HepG2 (cell line): ENCODE results near the gene SCGB3A2. TPM values are rescaled to one million over a fixed set of nuclear protein-coding genes. Genes with fewer than 3 reads are reported as not detected.

Source experiments
- ATAC-seq: fragments of 200-7000 bp; cut with Tn5 transposase; 3 replicates; pipeline ENCODE4 v1.9.1; 2020; ENCODE audit warnings: mild to moderate bottlenecking, moderate library complexity
- BruUV-seq: library from RNA; stranded (reverse); fragments of 400-500 nt; replicated peaks from 2 replicates; lab custom pipeline; 2021; lab: Mats Ljungman, UMichigan
- CTCF ChIA-PET: fragments of 300-600 bp; formaldehyde crosslinking; extraction: SDS; loops from one replicate; lab custom pipeline; 2021; ENCODE audit warnings: low total read pairs, inconsistent platforms, low intra/inter-chr PET ratio; lab: Yijun Ruan, JAX
- POLR2A ChIA-PET: fragments of 350-600 bp; sonication (Branson Sonifier 250); formaldehyde crosslinking; loops from one replicate; lab custom pipeline; 2020; ENCODE audit warnings: antibody characterized with exemption, inconsistent platforms; lab: Yijun Ruan, JAX
- DNase-seq: peaks from one replicate; pipeline ENCODE4 v3.0.0-alpha.2; 2015; ENCODE audit warnings: low spot score
- FAIRE-seq: peaks from 3 replicates; lab custom pipeline; 2011; peaks lifted over from hg19 to GRCh38; lab: Jason Lieb, UNC
- H2AFZ ChIP-seq: one replicate; pipeline ENCODE4 v1.6.1; 2011; ENCODE audit warnings: low read length, inconsistent platforms
- H3K27ac ChIP-seq: fragments of 300-600 bp; 3 replicates; pipeline ENCODE4 v1.8.0; 2011; ENCODE audit warnings: mixed run types, mild to moderate bottlenecking, mixed read lengths, low read length, inconsistent platforms; ENCODE audit not compliant: insufficient read depth; ENCODE audit errors: extremely low read length
- H3K27me3 ChIP-seq, 2 experiments: fragments of 200-600 bp in 1 of 2; 2 replicates in 1 of 2; 3 replicates in 1 of 2; pipeline versions ENCODE4 v1.6.0 to v1.8.0; 2011; ENCODE audit warnings: low read length in 2 of 2, mild to moderate bottlenecking in 2 of 2, moderate library complexity in 2 of 2, inconsistent platforms in 1 of 2; ENCODE audit not compliant: insufficient read depth in 2 of 2, control insufficient read depth in 1 of 2
- H3K36me3 ChIP-seq, 2 experiments: fragments of 200-600 bp in 1 of 2; replicated peaks in 1 of 2; 2 replicates in 1 of 2; 3 replicates in 1 of 2; pipeline versions ENCODE4 v1.5.1 to v1.8.0; 2011; ENCODE audit warnings: low read length in 2 of 2, inconsistent platforms in 1 of 2; ENCODE audit not compliant: insufficient read depth in 2 of 2, control insufficient read depth in 1 of 2
- H3K4me1 ChIP-seq: 2 replicates; pipeline ENCODE4 v1.5.1; 2012; ENCODE audit warnings: low read length, inconsistent platforms; ENCODE audit not compliant: insufficient read depth
- H3K4me2 ChIP-seq: 2 replicates; pipeline ENCODE4 v1.6.0; 2011; ENCODE audit warnings: low read depth, low read length, inconsistent platforms
- H3K4me3 ChIP-seq, 3 experiments: fragments of 200-600 bp in 1 of 3; sonication (generic), shearing (Covaris generic) in 1 of 3; replicated peaks in 1 of 3; 2 replicates each; pipeline ENCODE4 v1.5.1; 2011 to 2016; ENCODE audit warnings: low read length in 3 of 3, inconsistent platforms in 2 of 3, low read depth in 2 of 3, mild to moderate bottlenecking in 2 of 3, control low read depth in 1 of 3, mixed read lengths in 1 of 3; ENCODE audit not compliant: insufficient read depth in 1 of 3
- H3K79me2 ChIP-seq: one replicate; pipeline ENCODE4 v1.6.1; 2011; ENCODE audit warnings: low read length, inconsistent platforms; ENCODE audit not compliant: insufficient read depth
- H3K9ac ChIP-seq: 2 replicates; pipeline ENCODE4 v1.6.0; 2011; ENCODE audit warnings: mild to moderate bottlenecking, low read depth, low read length, inconsistent platforms; ENCODE audit not compliant: insufficient read depth
- H3K9me3 ChIP-seq: 2 replicates; pipeline ENCODE4 v1.5.1; 2012; ENCODE audit warnings: mild to moderate bottlenecking, low read length
- H4K20me1 ChIP-seq: 2 replicates; pipeline ENCODE4 v1.6.0; 2011; ENCODE audit warnings: inconsistent platforms, mild to moderate bottlenecking, low read length, moderate library complexity; ENCODE audit not compliant: insufficient read depth
- DNMT3B ChIP-seq: conservative IDR thresholded peaks from 2 replicates; pipeline ENCODE4 v1.6.1; 2016; ENCODE audit warnings: missing biosample characterization, control low read depth
- GLI4 ChIP-seq: sonication (generic); formaldehyde crosslinking; IDR thresholded peaks from 2 replicates; pipeline ENCODE4 v1.5.1; 2020; ENCODE audit warnings: missing genetic modification reagents, mild to moderate bottlenecking, moderate library complexity, borderline replicate concordance
- JUN ChIP-seq: sonication (generic); formaldehyde crosslinking; IDR thresholded peaks from 2 replicates; pipeline ENCODE4 v1.4.0; 2020; ENCODE audit warnings: mild to moderate bottlenecking, missing genetic modification reagents
- KLF12 ChIP-seq: sonication (generic); formaldehyde crosslinking; IDR thresholded peaks from 2 replicates; pipeline ENCODE4 v1.4.0; 2020; ENCODE audit warnings: missing genetic modification reagents, borderline replicate concordance
- KLF13 ChIP-seq: sonication (generic); formaldehyde crosslinking; IDR thresholded peaks from 2 replicates; pipeline ENCODE4 v1.4.0; 2020; ENCODE audit warnings: mild to moderate bottlenecking, missing genetic modification reagents
- NCOA1 ChIP-seq: sonication (generic); formaldehyde crosslinking; IDR thresholded peaks from 2 replicates; pipeline ENCODE4 v1.9.0; 2021; ENCODE audit warnings: missing genetic modification reagents
- RARA ChIP-seq: IDR thresholded peaks from 2 replicates; pipeline ENCODE4 v1.6.1; 2016; ENCODE audit warnings: missing genetic modification reagents, missing compliant biosample characterization
- ZKSCAN5 ChIP-seq: sonication (generic); formaldehyde crosslinking; IDR thresholded peaks from 2 replicates; pipeline ENCODE4 v1.5.1; 2020; ENCODE audit warnings: mild to moderate bottlenecking, missing genetic modification reagents
- ZNF619 ChIP-seq: sonication (generic); formaldehyde crosslinking; IDR thresholded peaks from 2 replicates; pipeline ENCODE4 v1.4.0; 2020; ENCODE audit warnings: mild to moderate bottlenecking, missing genetic modification reagents
- ZNF660 ChIP-seq: sonication (generic); formaldehyde crosslinking; IDR thresholded peaks from 2 replicates; pipeline ENCODE4 v1.5.1; 2020; ENCODE audit warnings: mild to moderate bottlenecking, low read depth, missing genetic modification reagents, borderline replicate concordance
- ZNF670 ChIP-seq: sonication (generic); formaldehyde crosslinking; IDR thresholded peaks from 2 replicates; pipeline ENCODE4 v1.8.0; 2022; ENCODE audit warnings: mild to moderate bottlenecking, missing genetic modification reagents, borderline replicate concordance
- ZNF672 ChIP-seq: sonication (generic); formaldehyde crosslinking; IDR thresholded peaks from 2 replicates; pipeline ENCODE4 v1.8.1; 2022; ENCODE audit warnings: missing genetic modification reagents
- ZSCAN25 ChIP-seq: sonication (generic); formaldehyde crosslinking; IDR thresholded peaks from 2 replicates; pipeline ENCODE4 v1.8.0; 2022; ENCODE audit warnings: mild to moderate bottlenecking, missing genetic modification reagents
- WGBS: methylation state at CpG from one replicate; pipeline ENCODE4 v1.1.6; 2017; ENCODE audit warnings: low lambda C conversion rate; 5-methylcytosine and 5-hydroxymethylcytosine counted together
- in situ Hi-C: cut with HindIII; loops from 2 replicates; pipeline ENCODE4 v1.10.0; 2017; ENCODE audit warnings: low pct_unique_long_range_greater_than_20kb; ENCODE audit not compliant: extremely low pct_ligation_motif_present
- intact Hi-C: fragments of 100-400 bp; cut with micrococcal nuclease; formaldehyde crosslinking; loops from one replicate; pipeline ENCODE4 v1.10.0; 2022; ENCODE audit not compliant: unreplicated experiment
- polyA plus RNA-seq, 8 experiments: library from polyadenylated mRNA; depleted of rRNA in 3 of 8; stranded (reverse) in 7 of 8; unstranded in 1 of 8; fragments of >200 nt; fragmentation: Illumina TruSeq in 4 of 8; extraction: Trizol in 4 of 8; gene quantifications; 2 replicates each; pipeline versions ENCODE4 v1.2.1 to v1.2.3, GENCODE V29; 2011 to 2016; ENCODE audit warnings: low read depth in 4 of 8, missing spikeins in 1 of 8, mixed read lengths in 1 of 8; ENCODE audit not compliant: insufficient read depth in 1 of 8
- total RNA-seq, 5 experiments: library from RNA; depleted of rRNA; stranded (reverse); fragments of >200 nt; fragmentation: Illumina TruSeq; extraction: Trizol; gene quantifications; 2 replicates each; pipeline ENCODE4 v1.2.3, GENCODE V29; 2016; ENCODE audit warnings: low read depth in 1 of 5
- TF ChIP-seq, protein P1 (sequence below): fragments of 450-650 bp; IDR thresholded peaks from 2 replicates; pipeline ENCODE4 v1.6.1; 2017; ENCODE audit warnings: mild to moderate bottlenecking
- TF ChIP-seq, protein P2 (sequence below): IDR thresholded peaks from 2 replicates; pipeline ENCODE4 v1.6.1; 2016; ENCODE audit warnings: low read depth, control low read depth
- TF ChIP-seq, protein P3 (sequence below): sonication (generic); formaldehyde crosslinking; IDR thresholded peaks from 2 replicates; pipeline ENCODE4 v1.5.1; 2020; ENCODE audit warnings: missing genetic modification reagents, mild to moderate bottlenecking, borderline replicate concordance
- TF ChIP-seq, protein P4 (sequence below): sonication (generic); formaldehyde crosslinking; IDR thresholded peaks from 2 replicates; pipeline ENCODE4 v1.8.1; 2023; ENCODE audit warnings: mild to moderate bottlenecking, moderate library complexity, missing genetic modification reagents
- TF ChIP-seq, protein P5 (sequence below): sonication (generic); formaldehyde crosslinking; IDR thresholded peaks from 2 replicates; pipeline ENCODE4 v1.4.0; 2020; ENCODE audit warnings: missing genetic modification reagents

Gene SCGB3A2
- total and polyA plus RNA-seq, 2 of the 13 experiments (the other 11 are each of a cell fraction or from before 2014, with no cell fraction given), result not detected

DNA sequence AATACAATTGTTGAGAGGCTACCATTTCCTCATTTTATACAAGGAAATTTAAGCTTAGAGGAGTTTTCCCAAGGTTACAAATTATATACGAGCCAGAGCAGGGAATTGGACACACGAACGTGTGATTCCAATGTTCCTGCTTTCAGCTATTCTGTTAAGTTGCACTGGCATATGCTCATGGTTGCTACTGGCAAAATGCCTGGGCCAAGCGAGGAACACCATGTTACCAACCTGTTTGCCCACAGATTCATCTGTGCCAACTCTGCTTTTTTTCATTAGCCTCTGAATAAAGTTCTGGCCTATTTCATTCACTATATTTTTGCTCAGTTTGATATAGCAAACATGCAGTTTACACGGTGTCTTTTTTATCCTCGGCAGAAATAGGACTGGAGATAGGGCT, 32.9 kb downstream of the SCGB3A2 start:
- intact Hi-C loops (no loop called here), in situ Hi-C loops (no loop called here)
- no peak overlapping the region for H3K4me2 ChIP-seq
- H3K27ac ChIP-seq, result no peak overlapping the region
- H3K79me2 ChIP-seq, result no peaks in the 10 kb centered on the region
- H3K36me3 ChIP-seq, result no peaks in the 10 kb centered on the region
- ChIA-PET CTCF (no interaction called here), POLR2A (no interaction called here)
- no peak overlapping the region for H2AFZ ChIP-seq
- H3K4me3 ChIP-seq, result no peak overlapping the region
- DNase-seq, result no peak
- no peaks in the 10 kb centered on the region for H3K27me3 ChIP-seq
- no peaks in the 10 kb centered on the region for H3K4me1 ChIP-seq
- ATAC-seq, result no peak
- BruUV-seq, result no TSS peak
- no peak for FAIRE-seq
- no peaks in the 10 kb centered on the region for H3K9me3 ChIP-seq
- H4K20me1 ChIP-seq, result no peaks in the 10 kb centered on the region
- WGBS, result 1% methylated on average over 6 of the region's 6 CpGs
- no peak overlapping the region for H3K9ac ChIP-seq
- TF ChIP-seq ZNF670 (CRISPR knock-in tag) (no peak), GLI4 (CRISPR knock-in tag) (no peak), NCOA1 (CRISPR knock-in tag) (no peak), ZKSCAN5 (no peak), ZNF672 (CRISPR knock-in tag) (no peak), ZNF660 (CRISPR knock-in tag) (no peak), JUN (CRISPR knock-in tag) (no peak), DNMT3B (CRISPR knock-in tag) (no peak), ZNF619 (CRISPR knock-in tag) (no peak), KLF12 (CRISPR knock-in tag) (no peak), ZSCAN25 (no peak), KLF13 (CRISPR knock-in tag) (no peak), RARA (no peak)
- TF ChIP-seq, protein P1, sequence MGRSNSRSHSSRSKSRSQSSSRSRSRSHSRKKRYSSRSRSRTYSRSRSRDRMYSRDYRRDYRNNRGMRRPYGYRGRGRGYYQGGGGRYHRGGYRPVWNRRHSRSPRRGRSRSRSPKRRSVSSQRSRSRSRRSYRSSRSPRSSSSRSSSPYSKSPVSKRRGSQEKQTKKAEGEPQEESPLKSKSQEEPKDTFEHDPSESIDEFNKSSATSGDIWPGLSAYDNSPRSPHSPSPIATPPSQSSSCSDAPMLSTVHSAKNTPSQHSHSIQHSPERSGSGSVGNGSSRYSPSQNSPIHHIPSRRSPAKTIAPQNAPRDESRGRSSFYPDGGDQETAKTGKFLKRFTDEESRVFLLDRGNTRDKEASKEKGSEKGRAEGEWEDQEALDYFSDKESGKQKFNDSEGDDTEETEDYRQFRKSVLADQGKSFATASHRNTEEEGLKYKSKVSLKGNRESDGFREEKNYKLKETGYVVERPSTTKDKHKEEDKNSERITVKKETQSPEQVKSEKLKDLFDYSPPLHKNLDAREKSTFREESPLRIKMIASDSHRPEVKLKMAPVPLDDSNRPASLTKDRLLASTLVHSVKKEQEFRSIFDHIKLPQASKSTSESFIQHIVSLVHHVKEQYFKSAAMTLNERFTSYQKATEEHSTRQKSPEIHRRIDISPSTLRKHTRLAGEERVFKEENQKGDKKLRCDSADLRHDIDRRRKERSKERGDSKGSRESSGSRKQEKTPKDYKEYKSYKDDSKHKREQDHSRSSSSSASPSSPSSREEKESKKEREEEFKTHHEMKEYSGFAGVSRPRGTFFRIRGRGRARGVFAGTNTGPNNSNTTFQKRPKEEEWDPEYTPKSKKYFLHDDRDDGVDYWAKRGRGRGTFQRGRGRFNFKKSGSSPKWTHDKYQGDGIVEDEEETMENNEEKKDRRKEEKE, result no peak
- TF ChIP-seq, protein P2, sequence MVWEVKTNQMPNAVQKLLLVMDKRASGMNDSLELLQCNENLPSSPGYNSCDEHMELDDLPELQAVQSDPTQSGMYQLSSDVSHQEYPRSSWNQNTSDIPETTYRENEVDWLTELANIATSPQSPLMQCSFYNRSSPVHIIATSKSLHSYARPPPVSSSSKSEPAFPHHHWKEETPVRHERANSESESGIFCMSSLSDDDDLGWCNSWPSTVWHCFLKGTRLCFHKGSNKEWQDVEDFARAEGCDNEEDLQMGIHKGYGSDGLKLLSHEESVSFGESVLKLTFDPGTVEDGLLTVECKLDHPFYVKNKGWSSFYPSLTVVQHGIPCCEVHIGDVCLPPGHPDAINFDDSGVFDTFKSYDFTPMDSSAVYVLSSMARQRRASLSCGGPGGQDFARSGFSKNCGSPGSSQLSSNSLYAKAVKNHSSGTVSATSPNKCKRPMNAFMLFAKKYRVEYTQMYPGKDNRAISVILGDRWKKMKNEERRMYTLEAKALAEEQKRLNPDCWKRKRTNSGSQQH, result no peak
- TF ChIP-seq, protein P3, sequence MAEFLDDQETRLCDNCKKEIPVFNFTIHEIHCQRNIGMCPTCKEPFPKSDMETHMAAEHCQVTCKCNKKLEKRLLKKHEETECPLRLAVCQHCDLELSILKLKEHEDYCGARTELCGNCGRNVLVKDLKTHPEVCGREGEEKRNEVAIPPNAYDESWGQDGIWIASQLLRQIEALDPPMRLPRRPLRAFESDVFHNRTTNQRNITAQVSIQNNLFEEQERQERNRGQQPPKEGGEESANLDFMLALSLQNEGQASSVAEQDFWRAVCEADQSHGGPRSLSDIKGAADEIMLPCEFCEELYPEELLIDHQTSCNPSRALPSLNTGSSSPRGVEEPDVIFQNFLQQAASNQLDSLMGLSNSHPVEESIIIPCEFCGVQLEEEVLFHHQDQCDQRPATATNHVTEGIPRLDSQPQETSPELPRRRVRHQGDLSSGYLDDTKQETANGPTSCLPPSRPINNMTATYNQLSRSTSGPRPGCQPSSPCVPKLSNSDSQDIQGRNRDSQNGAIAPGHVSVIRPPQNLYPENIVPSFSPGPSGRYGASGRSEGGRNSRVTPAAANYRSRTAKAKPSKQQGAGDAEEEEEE (CRISPR knock-in tag), result no peak
- TF ChIP-seq, protein P4, sequence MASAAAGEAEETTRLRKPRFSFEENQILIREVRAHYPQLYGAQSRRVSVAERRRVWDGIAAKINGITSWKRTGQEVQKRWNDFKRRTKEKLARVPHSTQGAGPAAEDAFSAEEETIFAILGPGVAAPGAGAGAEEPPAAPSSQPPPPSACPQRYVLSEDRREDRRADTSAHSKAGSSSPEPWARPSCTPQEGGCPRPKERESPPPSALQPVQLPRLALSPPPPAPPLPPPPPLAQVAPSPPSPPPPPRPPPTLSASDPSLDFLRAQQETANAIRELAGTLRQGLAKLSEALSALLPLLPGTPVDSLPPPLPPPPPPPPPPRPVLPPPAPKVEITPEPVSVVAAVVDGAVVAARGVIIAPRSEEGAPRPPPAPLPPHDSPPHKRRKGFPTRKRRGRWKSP (CRISPR knock-in tag), result no peak
- TF ChIP-seq, protein P5, sequence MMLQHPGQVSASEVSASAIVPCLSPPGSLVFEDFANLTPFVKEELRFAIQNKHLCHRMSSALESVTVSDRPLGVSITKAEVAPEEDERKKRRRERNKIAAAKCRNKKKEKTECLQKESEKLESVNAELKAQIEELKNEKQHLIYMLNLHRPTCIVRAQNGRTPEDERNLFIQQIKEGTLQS (CRISPR knock-in tag), result no peak
